NCI-H2196 (cell line): ENCODE data around the gene MVD.

Source experiments
- DNase-seq: peaks from one replicate; lab custom pipeline; 2025; ENCODE audit not compliant: unreplicated experiment; lab: John Stamatoyannopoulos, UW

The MVD gene

DNA sequence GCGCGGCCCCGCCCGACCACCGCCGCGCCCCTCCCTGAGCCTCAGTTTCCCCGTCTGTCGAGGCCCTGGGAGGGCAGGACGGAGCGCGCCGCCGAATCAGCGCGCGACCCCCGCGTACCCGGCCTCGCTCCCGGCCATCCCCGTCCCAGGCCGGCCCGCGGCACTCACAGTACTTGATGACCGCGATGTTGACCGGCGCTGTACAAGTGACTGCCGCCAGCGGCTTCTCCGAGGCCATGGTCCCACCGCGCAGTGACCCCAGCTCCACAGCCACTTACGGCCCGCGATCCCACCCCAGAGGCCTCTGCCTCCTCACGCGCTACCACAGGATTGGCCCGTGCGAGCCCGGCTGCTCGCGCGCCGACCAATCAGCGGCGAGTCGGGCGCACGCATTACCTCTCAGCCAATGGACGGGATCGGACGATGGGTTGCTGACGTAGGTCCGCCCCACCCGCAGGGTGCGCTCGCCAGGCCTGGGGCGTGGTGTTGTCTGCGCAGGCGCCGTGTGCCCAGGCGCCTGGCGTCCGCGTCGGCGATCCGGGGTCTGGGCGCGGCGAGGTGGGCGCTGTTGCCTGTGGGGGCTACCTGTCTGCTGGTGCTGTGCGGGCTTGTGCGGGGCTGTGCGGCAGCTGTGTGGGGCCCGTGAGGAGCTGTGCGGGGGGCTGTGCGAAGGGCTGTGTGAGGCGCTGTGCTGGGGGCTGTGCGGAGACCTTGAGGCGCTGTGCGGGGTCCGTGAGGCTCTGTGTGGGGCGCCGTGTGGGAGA lies at the start of gene MVD:
Gene MVD, minus strand, starts transcription at position 249 of the 764 bp plus-strand sequence. Its CDS starts 11 bp downstream, at position 238.
- DNase-seq: peak; percentile 86

DNA sequence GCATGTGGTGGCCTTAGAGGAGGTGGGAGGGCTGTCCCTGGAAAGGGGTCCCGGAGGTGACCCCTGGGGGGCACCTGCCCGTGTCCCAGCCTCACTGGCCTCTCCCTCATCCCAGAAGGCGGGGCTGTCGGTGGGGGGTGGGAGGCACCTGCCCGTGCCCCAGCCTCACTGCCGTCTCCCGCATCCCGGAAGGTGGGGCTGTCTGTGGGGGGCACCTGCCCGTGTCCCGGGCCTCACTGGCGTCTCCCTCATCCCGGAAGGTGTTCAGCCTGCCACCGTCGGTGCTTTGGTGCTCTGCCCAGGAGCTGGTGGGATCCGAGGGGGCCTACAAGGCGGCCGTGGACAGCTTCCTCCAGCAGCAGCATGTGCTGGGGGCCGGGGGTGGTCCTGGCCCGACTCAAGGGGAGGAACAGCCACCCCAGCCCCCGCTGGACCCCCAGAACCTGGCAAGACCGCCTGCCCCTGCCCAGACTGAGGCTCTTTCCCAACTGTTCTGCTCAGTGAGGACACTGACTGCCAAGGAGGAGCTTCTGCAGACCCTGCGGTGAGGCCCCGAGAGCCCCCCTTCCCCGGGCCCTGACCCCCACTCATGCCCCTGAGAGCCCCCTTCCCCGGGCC lies 49.6 kb upstream of the MVD start:
- no peak for DNase-seq

DNA sequence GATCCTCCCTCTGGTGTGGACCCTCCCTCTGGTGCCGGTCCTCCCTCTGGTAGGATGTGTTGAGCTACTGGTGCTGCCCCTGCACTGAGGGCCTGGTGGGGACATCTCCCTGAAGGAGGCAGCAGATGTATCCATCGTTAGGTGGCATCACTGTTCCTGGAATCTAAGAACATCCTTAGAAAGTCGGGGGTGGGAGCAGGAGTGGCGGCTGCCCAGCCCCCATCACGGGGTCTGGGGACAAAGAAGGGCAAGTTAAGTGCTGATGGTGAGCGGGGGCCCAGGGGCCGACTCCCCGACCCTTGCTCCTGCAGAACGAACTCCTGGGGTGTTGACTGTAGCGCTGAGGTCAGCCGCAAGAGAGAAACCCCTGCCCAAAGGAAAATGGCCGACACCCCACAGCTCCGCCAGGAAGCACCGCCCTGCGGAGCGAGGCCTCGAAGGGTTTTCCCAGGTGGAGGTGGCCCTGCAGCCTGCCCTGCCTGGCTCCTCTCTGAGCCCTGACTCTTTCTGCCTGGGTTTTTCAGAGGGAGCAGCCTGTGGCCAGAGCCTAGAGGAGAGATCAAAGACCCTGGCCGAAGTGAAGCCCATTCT lies 49.0 kb upstream of the MVD start:
- DNase-seq: no peak

DNA sequence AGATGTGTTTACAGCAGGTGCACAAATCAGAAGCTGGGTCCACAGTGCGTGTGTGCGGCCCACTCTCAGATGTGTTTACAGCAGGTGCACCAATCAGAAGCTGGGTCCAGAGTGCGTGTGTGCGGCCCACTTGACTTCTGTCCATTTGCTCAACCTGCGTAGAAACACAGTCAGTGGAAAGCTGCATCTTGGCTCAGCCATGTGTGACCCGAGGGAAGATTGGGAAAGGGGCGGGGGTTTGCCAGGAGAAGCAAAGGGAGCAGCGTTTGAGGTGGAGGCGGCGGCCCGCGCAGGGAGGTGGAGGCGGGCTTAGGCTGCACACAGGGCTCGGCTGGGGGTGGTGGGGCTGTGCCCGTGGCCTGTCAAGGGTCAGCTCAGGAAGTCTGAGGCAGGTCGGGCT lies 47.7 kb upstream of the MVD start:
- no peak for DNase-seq

- DNase-seq: no peak
These were observed 44.3 kb upstream of the MVD start for GRCh38 chr16:88706965-88707826.

- DNase-seq: peak; percentile 79
These were observed 43.5 kb upstream of the MVD start, which contains the start of the genes CTU2 and RNF166 for GRCh38 chr16:88706229-88706964. Gene CTU2, plus strand, starts transcription at chr16:88706503. Its CDS starts 28 bp downstream, at chr16:88706531. Gene RNF166, minus strand, starts transcription at chr16:88706408. Its CDS starts 83 bp downstream, at chr16:88706325.

GRCh38 chr16:88705801-88706228 lies 42.9 kb upstream of the MVD start:
- no peak for DNase-seq

DNA sequence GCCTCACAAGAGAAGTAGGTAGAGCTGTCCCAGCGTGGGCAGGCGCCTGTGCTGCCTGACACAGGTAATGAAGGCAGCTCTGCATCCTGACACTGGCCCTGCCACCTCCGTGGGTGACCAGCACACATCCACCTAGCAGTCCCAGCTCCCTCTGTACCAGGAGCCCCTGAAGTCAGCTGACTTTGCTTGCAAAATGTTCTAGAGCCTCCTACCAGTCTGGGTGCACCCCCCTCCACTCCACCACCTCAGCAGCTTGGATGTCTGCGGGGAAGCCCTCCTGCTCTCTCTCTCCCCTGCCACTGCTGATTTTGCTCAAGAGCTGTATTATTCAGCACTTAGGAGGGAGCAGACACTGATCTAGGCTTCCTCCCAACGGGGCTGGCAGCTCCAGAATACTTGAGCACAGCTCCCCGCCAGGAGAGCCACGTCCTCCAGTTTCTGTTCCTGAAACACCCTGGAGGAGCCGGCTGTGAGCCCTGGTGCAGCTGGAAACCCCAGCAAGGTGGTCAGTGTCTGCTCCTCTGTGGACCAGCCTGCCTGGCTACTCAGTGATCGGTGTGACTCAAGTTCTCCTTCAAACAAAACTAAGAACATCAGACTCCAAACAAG lies 42.3 kb upstream of the MVD start:
- DNase-seq: no peak

DNA sequence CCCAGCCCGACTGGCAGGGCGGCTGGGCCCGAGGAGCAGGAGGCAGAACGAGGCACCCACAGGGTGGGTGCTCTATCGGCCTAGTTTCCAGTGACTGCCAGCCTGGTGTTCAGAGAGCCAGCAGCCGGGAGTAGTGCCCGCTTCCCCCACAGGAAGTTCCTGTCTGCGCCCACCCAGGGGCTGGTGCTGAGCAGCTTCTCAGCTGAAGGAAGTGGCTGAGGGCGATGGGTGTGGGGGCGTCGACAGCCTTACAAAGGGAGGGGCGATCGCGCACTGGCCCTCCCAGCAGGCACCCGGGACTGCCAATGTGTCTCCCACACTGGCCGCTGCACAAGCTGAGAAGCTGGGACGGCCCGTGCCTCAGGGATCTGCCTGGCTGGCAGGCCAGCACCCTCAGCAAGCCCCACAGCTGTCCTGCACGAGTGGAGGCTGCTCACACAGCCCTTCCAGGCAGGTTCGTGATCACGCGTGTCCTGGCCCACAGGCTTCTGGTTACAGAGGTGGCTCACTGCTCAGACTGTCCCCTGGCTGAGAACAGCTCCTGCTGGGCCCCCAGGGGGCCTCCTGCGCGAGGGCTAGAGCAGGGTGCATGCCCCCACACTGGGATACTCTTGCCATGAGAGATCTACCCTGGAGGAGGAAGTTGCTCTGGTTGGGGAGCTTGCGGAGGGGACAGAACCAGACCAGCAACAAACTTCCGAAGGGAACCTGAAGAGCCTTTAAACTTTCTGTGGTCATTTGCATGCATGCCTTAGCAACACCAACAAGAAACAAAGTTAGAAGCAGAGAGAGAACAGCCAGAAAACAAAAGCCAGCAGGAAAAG lies 40.8 kb upstream of the MVD start:
- DNase-seq: no peak

DNA sequence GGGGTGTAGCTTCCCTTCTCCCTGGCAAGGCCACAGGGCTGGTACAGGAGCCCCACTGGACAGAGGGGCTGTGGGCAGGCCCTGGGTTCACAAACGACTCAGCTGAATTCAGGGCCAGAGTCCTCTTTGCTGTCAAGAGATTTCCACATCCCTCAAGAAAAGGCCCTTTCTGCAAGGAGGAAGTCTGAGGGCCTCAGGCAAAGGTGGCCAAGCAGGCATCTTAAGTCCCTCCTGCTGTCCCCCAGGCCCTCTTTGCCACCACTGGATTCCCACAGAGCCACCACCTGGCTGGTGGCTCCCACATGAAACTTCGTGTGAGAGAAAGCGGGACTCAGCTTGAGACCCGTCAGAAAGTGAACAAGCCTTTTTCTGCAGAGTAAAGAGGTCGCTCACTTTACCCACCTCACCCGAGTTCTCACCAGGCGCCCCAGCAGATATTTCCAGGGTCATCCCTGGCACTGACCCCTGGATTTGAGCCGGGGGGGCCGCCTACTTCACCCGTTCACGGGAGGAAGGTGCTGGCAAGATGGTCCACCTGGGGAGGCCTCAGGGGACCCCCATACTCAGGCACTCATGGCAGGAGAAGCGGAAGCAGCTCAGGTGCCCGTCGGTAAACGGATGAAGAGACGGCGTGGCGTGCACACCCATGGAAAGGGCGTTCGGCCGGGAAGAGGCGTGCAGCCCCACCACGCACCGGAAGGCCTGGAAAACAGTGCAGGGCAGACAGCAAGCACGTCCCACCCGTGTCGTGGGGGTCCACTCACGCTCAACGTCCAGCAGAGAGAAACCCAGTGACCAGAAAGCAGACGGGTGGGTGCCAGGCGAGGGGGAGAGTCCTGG lies 39.7 kb upstream of the MVD start:
- no peak for DNase-seq

DNA sequence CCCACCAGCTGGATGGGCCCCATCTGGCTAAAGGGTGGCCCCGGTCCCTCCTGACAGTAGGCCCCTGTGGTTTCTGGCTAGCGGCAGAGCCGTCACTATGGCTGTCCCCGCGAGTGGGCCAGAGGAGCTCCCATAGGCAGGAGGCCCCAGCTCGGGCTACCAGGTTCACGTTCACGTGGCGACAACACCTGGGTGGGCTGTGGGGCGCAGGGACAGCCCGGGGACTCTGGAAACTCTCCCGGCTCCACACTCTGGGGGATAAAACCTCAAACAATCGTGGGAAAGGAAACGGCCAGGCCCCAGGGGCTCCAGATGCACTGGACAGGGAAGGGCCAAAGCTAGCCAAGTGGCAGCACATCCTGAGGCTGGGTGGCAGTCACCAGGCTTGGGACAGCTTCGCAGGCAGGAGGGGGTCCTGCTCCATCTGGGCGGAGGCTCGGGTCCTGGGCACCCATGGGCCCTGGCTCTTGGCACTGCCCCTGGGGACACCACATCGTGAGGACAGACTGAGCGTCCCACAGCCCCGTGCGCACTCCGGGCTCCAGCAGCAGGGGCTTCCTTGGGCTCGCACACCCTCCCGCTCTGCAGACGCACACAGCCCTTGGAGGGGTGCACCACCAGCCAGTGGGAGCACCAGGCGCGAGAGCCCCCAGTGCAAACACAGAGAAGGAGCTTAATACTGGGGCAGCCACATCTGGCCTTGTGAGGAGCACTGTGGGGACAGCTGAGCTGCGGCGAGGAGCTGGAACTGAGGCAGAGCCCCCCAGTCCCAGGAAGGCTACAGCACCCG lies 38.9 kb upstream of the MVD start:
- DNase-seq: no peak

- DNase-seq: no peak
These were observed 38.0 kb upstream of the MVD start for GRCh38 chr16:88700636-88701482.

- no peak for DNase-seq
These were observed 37.4 kb upstream of the MVD start for GRCh38 chr16:88700322-88700635.

GRCh38 chr16:88699180-88699579 lies 36.3 kb upstream of the MVD start:
- DNase-seq: no peak

DNA sequence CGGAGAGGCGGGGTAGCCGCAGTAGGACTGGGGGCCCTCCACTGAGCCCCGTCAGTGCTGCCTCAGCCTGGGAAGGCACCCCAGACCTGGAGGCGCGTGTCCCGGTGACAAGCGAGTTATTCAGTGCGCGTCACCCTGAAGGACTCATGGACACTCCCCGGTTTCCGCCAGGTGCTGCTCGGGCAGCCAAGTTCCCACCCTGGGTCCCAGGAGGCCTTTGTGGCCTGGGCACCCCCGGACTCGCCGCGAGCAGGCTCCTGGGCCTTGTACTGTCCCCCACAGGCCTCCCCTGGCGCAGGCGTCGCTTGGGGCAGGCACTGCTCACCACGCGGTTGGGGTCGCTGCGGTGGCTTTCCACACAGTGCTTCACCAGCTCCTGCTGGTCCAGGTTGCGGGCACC lies 35.8 kb upstream of the MVD start:
- no peak for DNase-seq

DNA sequence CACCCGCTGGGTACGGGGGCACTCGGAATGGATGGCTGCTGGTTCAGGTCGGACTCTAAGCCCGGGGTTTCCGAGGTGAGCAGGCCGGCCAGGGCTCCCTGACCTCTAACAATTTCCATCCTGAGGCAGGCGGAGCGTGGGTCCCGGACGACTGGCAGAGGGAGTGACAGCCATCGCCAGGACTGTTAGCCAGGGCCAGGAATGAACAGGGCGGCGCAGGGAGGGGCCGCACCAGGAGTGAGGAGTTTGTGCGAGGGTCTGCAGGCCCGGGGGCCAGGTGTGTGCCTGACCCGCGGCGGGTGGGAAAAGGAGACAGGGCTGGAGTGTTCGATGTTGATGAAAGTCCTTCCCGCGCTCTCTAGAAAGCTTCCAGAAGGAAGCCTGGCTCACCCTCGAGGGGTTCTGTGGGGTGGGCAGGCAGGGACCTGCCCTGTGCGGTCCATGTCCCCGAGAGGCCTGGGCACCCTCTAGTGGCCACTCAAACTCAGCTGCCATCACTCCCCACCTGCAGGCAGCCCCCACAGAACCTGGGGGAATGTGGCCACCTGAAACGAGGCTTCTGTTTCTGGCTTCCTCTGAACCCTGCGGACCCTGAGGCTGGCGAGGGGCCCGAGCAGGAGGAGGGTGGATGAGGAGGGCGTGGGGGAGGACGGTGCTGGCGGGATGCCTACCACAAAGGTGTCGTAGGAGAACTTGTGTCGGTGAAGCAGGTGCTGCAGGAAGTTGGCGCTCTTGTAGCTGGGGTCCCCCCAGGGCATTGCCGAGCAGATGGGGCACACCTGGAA lies 35.1 kb upstream of the MVD start:
- no peak for DNase-seq
